SK-N-SH (cell line): Measurements from ENCODE around the gene ZNF429.

Experiments used
- CTCF ChIP-seq: fragments of 200-600 bp; sonication (generic); IDR thresholded peaks from 2 replicates; pipeline ENCODE4 v1.6.1; 2017; ENCODE audit warnings: antibody characterized with exemption, mild to moderate bottlenecking, moderate library complexity
- EP300 ChIP-seq, 2 experiments: IDR thresholded peaks; 2 replicates each; pipeline versions ENCODE4 v1.4.0 to v1.6.1; 2012; ENCODE audit warnings: borderline replicate concordance in 1 of 2, low read depth in 1 of 2, low read length in 1 of 2
- EZH2phosphoT487 ChIP-seq: fragments of 200-600 bp; sonication (generic); IDR thresholded peaks from 2 replicates; pipeline ENCODE4 v1.6.1; 2017; ENCODE audit warnings: low read depth, mixed run types, mild to moderate bottlenecking, antibody characterized with exemption, moderate library complexity, borderline replicate concordance
- GABPA ChIP-seq: IDR thresholded peaks from 2 replicates; pipeline ENCODE4 v1.4.0; 2012; ENCODE audit warnings: low read depth, mild to moderate bottlenecking
- MEF2A ChIP-seq: IDR thresholded peaks from 2 replicates; pipeline ENCODE4 v1.4.0; 2012; ENCODE audit warnings: low read depth, borderline replicate concordance
- MXI1 ChIP-seq: IDR thresholded peaks from 2 replicates; pipeline ENCODE4 v1.6.1; 2012; ENCODE audit warnings: mild to moderate bottlenecking, low read depth, low read length, improper control_type of control experiment
- RCOR1 ChIP-seq: fragments of 150-350 bp; IDR thresholded peaks from 2 replicates; pipeline ENCODE4 v1.6.1; 2017; ENCODE audit warnings: antibody characterized with exemption, low read length
- REST ChIP-seq: IDR thresholded peaks from 2 replicates; pipeline ENCODE4 v1.6.1; 2012; ENCODE audit warnings: mild to moderate bottlenecking, low read depth, low read length, moderate library complexity
- SIN3A ChIP-seq: IDR thresholded peaks from 2 replicates; pipeline ENCODE4 v1.6.1; 2012; ENCODE audit warnings: low read depth, mild to moderate bottlenecking, low read length, moderate library complexity, borderline replicate concordance
- SMC3 ChIP-seq: IDR thresholded peaks from 2 replicates; pipeline ENCODE4 v1.6.1; 2012; ENCODE audit warnings: low read depth, low read length, improper control_type of control experiment
- TCF12 ChIP-seq: IDR thresholded peaks from 2 replicates; pipeline ENCODE4 v1.4.0; 2012
- USF2 ChIP-seq: fragments of 150-350 bp; IDR thresholded peaks from 2 replicates; pipeline ENCODE4 v1.6.1; 2017; ENCODE audit warnings: antibody characterized with exemption, low read length, low read depth, borderline replicate concordance
- ZBTB33 ChIP-seq: IDR thresholded peaks from 2 replicates; pipeline ENCODE4 v1.4.0; 2012; ENCODE audit warnings: low read depth, borderline replicate concordance

- TF ChIP-seq EP300 (IDR thresholded peaks at IDR 0.05; ENCODE audit: borderline replicate concordance in 1 of 2, low read depth in 1 of 2, low read length in 1 of 2), result no peak
- no peak for TF ChIP-seq CTCF
- no peak for TF ChIP-seq MXI1
- TF ChIP-seq REST, result no peak
- no peak for TF ChIP-seq TCF12
- TF ChIP-seq SIN3A, result no peak
- TF ChIP-seq ZBTB33, result no peak
- TF ChIP-seq USF2, result no peak
- no peak for TF ChIP-seq SMC3
- no peak for TF ChIP-seq GABPA
- no peak for TF ChIP-seq EZH2phosphoT487
- no peak for TF ChIP-seq RCOR1
- TF ChIP-seq MEF2A, result no peak
Observed at GRCh38 chr19:21487969-21488368, 17.4 kb upstream of the ZNF429 start.
